Lower leg skin (tissue), 4 donors: ENCODE results near the gene MAP4K1. TPM values are rescaled to one million over a fixed set of nuclear protein-coding genes. Genes with fewer than 3 reads are reported as not detected.

Experiments used
- DNase-seq, 2 donors: peaks; one replicate each; pipeline ENCODE4 v3.0.0-alpha.2; 2019; ENCODE audit warnings: low spot score in 2 of 2
- H3K4me3 ChIP-seq: fragments of 200-600 bp; sonication (generic); 2 replicates; pipeline ENCODE4 v1.5.1; 2017; ENCODE audit warnings: mild to moderate bottlenecking, low read depth; ENCODE audit not compliant: poor library complexity, severe bottlenecking
- POLR2A ChIP-seq, 2 donors: fragments of 450-650 bp; IDR thresholded peaks; one replicate each; pipeline ENCODE4 v1.6.1; 2016 to 2017; ENCODE audit warnings: antibody characterized with exemption in 2 of 2, mild to moderate bottlenecking in 1 of 2, moderate library complexity in 1 of 2
- WGBS, 2 donors: methylation state at CpG; one replicate each; pipeline ENCODE4 v1.1.5; 2018; 5-methylcytosine and 5-hydroxymethylcytosine counted together
- intact Hi-C: fragments of 100-400 bp; cut with DNase I; formaldehyde crosslinking; loops from one replicate; pipeline ENCODE4 v1.15.0; 2023; ENCODE audit warnings: low total_unique reads
- total RNA-seq, 4 donors: library from RNA; depleted of rRNA; stranded (reverse); fragments of >200 nt; gene quantifications; one replicate each; pipeline ENCODE4 v1.1.0, GENCODE V29; 2016
- TF ChIP-seq, protein P1 (sequence below), 3 donors: fragments of 450-650 bp; IDR thresholded peaks; one replicate each; pipeline ENCODE4 v1.5.1; 2016; ENCODE audit warnings: antibody characterized with exemption in 3 of 3, mild to moderate bottlenecking in 3 of 3, moderate library complexity in 2 of 3

Gene MAP4K1
- total RNA-seq, 4 donors from 2014 or later: 0.80 to 9.8 (median 5.6) TPM

DNA sequence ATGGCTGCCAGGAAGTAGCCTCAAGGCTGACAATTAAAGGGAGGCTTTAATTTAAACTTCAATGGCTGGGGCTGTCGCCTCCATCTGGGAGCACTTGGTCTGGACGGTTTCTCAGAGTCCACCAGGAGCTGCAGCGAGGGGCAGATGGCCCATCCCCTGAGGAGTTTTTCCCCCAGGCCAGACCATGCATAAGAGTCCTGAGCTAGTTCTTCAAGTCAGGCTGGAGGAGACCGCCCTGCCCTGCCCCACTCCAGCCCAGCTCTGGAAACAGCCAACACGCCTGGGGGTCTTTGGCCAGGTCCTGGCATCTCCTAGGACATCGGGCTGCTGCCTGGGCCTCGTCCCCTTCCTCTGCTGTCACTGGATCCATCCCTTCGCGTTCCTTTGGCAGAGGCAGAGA, 24.4 kb upstream of the MAP4K1 start:
- intact Hi-C loops: no loop called here

GRCh38 chr19:38640368-38640767, 22.6 kb upstream of the MAP4K1 start:
- WGBS, 2 donors: 59% methylated on average over 4 of the region's 4 CpGs
- no peak for DNase-seq
- no peak for TF ChIP-seq POLR2A (IDR thresholded peaks at IDR 0.05)
- TF ChIP-seq, protein P1, sequence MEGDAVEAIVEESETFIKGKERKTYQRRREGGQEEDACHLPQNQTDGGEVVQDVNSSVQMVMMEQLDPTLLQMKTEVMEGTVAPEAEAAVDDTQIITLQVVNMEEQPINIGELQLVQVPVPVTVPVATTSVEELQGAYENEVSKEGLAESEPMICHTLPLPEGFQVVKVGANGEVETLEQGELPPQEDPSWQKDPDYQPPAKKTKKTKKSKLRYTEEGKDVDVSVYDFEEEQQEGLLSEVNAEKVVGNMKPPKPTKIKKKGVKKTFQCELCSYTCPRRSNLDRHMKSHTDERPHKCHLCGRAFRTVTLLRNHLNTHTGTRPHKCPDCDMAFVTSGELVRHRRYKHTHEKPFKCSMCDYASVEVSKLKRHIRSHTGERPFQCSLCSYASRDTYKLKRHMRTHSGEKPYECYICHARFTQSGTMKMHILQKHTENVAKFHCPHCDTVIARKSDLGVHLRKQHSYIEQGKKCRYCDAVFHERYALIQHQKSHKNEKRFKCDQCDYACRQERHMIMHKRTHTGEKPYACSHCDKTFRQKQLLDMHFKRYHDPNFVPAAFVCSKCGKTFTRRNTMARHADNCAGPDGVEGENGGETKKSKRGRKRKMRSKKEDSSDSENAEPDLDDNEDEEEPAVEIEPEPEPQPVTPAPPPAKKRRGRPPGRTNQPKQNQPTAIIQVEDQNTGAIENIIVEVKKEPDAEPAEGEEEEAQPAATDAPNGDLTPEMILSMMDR (IDR thresholded peaks at IDR 0.05): no peak
- H3K4me3 ChIP-seq: no peak overlapping the region
- intact Hi-C loops: no loop called here

More for the DNA sequence above, 24.4 kb upstream of the MAP4K1 start:
- no peak for DNase-seq
- 75 to 91% methylated on average over 7 to 9 of the region's 9 CpGs for WGBS, 2 donors
- TF ChIP-seq, protein P1 (IDR thresholded peaks at IDR 0.05): no peak
- no peak for TF ChIP-seq POLR2A (IDR thresholded peaks at IDR 0.05)
- no peak overlapping the region for H3K4me3 ChIP-seq

DNA sequence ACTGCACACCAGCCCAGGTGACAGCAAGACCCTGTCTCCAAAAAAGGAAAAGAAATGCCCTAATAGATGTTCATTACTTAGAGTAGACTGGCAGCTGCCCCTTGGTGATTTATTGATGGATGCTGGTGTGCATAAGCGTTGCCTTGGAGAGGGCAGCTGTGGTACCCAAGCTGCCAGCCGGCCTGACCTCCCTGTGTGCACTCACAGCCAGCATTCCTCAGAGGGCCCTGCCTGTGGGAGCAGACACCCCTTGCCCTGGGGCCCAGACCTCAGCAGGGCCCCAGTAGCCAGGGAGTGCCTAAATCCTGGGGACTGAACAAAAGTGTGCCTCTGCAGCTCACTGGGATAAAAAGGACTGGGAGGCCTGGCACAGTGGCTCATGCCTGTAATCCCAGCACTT, 21.9 kb upstream of the MAP4K1 start:
- intact Hi-C loops: loop anchor here (10.0 kb wide), 2 partner anchors 195 to 235 kb away; partner anchors contain the start of genes ECH1 and FAM98C
- no peak overlapping the region for H3K4me3 ChIP-seq
- DNase-seq: no peak
- 66 to 84% methylated on average over 2 of the region's 2 CpGs for WGBS, 2 donors
- no peak for TF ChIP-seq POLR2A (IDR thresholded peaks at IDR 0.05)
- TF ChIP-seq, protein P1 (IDR thresholded peaks at IDR 0.05): no peak

- WGBS, 2 donors: 82% methylated on average over 3 of the region's 3 CpGs
- H3K4me3 ChIP-seq: no peak overlapping the region
- no peak for DNase-seq
- intact Hi-C loops: loop anchor here (10.0 kb wide), 2 partner anchors 196 to 234 kb away; partner anchors contain the start of genes ECH1 and FAM98C
- no peak for TF ChIP-seq POLR2A (IDR thresholded peaks at IDR 0.05)
- TF ChIP-seq, protein P1 (IDR thresholded peaks at IDR 0.05): no peak
Observed at GRCh38 chr19:38638461-38638860, 20.7 kb upstream of the MAP4K1 start.

DNA sequence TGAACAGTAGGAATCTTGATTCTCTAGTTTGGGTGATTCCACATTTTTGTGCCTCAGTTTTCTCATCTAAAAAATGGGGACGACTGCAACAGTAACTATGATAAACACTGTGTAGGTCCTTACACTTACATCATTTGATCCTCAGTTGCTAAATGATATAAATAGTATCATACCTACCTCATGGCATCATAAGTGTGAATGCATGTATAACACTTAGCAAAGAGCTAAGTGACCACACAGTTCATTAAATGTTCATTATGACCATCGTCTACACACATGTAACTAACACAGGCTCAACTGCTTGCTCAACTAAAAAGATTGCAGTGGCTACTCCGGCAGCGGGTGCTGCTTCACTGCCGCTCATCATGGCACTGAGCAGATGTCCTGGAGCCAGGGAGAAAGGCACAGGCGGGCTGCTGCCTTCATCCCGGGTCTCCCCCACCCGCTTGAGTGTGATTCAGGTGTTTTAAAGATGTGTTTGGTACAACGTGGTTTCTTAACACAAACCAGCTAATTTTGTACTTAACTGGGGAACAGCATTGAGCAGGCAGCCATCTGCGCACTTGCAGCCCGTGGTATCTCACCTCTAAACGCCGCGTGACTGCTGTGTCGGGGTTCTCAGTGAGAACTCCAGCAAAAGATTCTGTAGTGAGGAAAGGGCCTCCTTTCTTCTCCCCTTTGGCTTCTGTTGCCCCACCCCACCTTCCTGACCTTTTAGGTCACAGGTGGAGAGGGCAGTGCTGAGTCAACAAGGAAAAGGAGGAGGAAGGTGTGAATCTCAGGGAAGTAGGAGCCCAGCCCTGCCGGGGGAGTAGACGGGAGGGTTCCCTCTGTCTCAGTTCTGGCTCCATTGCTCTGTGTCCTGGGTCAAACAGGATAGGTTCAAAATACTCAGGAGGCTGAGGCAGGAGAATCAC, 18.0 kb upstream of the MAP4K1 start:
- WGBS, 2 donors: 80 to 84% methylated on average over 17 of the region's 17 CpGs
- intact Hi-C loops: loop anchor here (10.0 kb wide), 2 partner anchors 199 to 231 kb away; partner anchors contain the start of genes ECH1 and FAM98C
- no peak for DNase-seq
- H3K4me3 ChIP-seq: no peak overlapping the region
- TF ChIP-seq, protein P1 (IDR thresholded peaks at IDR 0.05): no peak
- TF ChIP-seq POLR2A (IDR thresholded peaks at IDR 0.05): no peak
